ENCODE measurements around the gene HIBCH.

HIBCH gene

GRCh38 chr2:190308031-190308430, 11.6 kb downstream of the HIBCH start:
- Histone ChIP-seq H2BK120ac (ENCODE audit: low read depth, low read length) (no peak overlapping the region), H4K91ac (ENCODE audit: low read depth, low read length, poor library complexity) (no peak overlapping the region), H3K4me1 (ENCODE audit: control insufficient read depth in 2 of 2, insufficient read depth in 1 of 2, low read depth in 1 of 2, low read length in 2 of 2) (no peaks in the 10 kb centered on the region), H3K9me3 (replicated peaks in 1 of 2; ENCODE audit: control insufficient read depth in 2 of 2, insufficient read depth in 1 of 2, low read depth in 1 of 2, low read length in 2 of 2) (no peaks in the 10 kb centered on the region), H2BK15ac (ENCODE audit: low read length) (no peak overlapping the region), H3K79me1 (ENCODE audit: low read depth, low read length) (peaks cover 4% of the 10 kb centered on the region), H4K8ac (ENCODE audit: low read depth, low read length) (no peak overlapping the region), H3K4me3 (ENCODE audit: low read length in 2 of 2) (no peak overlapping the region), H3K27me3 (ENCODE audit: control insufficient read depth in 3 of 3, insufficient read depth in 3 of 3, low read depth in 1 of 3, low read length in 3 of 3) (no peaks in the 10 kb centered on the region), H3K9ac (ENCODE audit: low read depth, low read length, poor library complexity) (no peak overlapping the region), H3K4ac (ENCODE audit: low read length) (no peak overlapping the region), H3K4me2 (ENCODE audit: insufficient read depth, low read length, poor library complexity, severe bottlenecking) (no peak overlapping the region), H2AFZ (ENCODE audit: low read length) (no peak overlapping the region), H3K18ac (ENCODE audit: low read length) (no peak overlapping the region), H2BK12ac (ENCODE audit: low read length) (no peak overlapping the region), H3K36me3 (replicated peaks in 1 of 2; ENCODE audit: control insufficient read depth in 2 of 2, insufficient read depth in 2 of 2, low read length in 2 of 2) (peaks cover 6 to 74% of the 10 kb centered on the region in 2 donors), H3K14ac (ENCODE audit: low read length) (no peak overlapping the region), H3K23ac (ENCODE audit: low read depth, low read length, poor library complexity) (no peak overlapping the region), H2AK5ac (ENCODE audit: low read depth, low read length) (no peak overlapping the region), H2BK5ac (ENCODE audit: low read length) (no peak overlapping the region), H3K27ac (replicated peaks; ENCODE audit: low read length) (no peak overlapping the region)
- WGBS, 2 donors (ENCODE audit: extremely low coverage in 2 of 2, insufficient read length in 2 of 2, insufficient replicate concordance in 1 of 2) = no CpG with 5 or more reads among the region's 1 CpG
- no peak for DNase-seq (ENCODE audit: low spot score)

GRCh38 chr2:190304404-190304803, 15.2 kb downstream of the HIBCH start:
- no peak overlapping the region for H3K4ac ChIP-seq (ENCODE audit: low read length)
- no peak overlapping the region for H2AFZ ChIP-seq (ENCODE audit: low read length)
- no peak overlapping the region for H2BK12ac ChIP-seq (ENCODE audit: low read length)
- H3K9ac ChIP-seq (ENCODE audit: low read depth, low read length, poor library complexity) = no peak overlapping the region
- H3K27me3 ChIP-seq (ENCODE audit: control insufficient read depth in 3 of 3, insufficient read depth in 3 of 3, low read depth in 1 of 3, low read length in 3 of 3) = no peaks in the 10 kb centered on the region
- no peak overlapping the region for H2BK5ac ChIP-seq (ENCODE audit: low read length)
- no peak overlapping the region for H3K27ac ChIP-seq (replicated peaks; ENCODE audit: low read length)
- no peak for DNase-seq (ENCODE audit: low spot score)
- H3K18ac ChIP-seq (ENCODE audit: low read length) = no peak overlapping the region
- no peak overlapping the region for H4K8ac ChIP-seq (ENCODE audit: low read depth, low read length)
- H2BK120ac ChIP-seq (ENCODE audit: low read depth, low read length) = no peak overlapping the region
- H3K36me3 ChIP-seq (replicated peaks in 1 of 2; ENCODE audit: control insufficient read depth in 2 of 2, insufficient read depth in 2 of 2, low read length in 2 of 2) = peaks cover 9 to 73% of the 10 kb centered on the region in 2 donors
- no CpG with 5 or more reads among the region's 5 CpGs for WGBS, 2 donors (ENCODE audit: extremely low coverage in 2 of 2, insufficient read length in 2 of 2, insufficient replicate concordance in 1 of 2)
- H2BK15ac ChIP-seq (ENCODE audit: low read length) = no peak overlapping the region
- H3K23ac ChIP-seq (ENCODE audit: low read depth, low read length, poor library complexity) = no peak overlapping the region
- no peaks in the 10 kb centered on the region for H3K4me1 ChIP-seq (ENCODE audit: control insufficient read depth in 2 of 2, insufficient read depth in 1 of 2, low read depth in 1 of 2, low read length in 2 of 2)
- H2AK5ac ChIP-seq (ENCODE audit: low read depth, low read length) = no peak overlapping the region
- H3K79me1 ChIP-seq (ENCODE audit: low read depth, low read length) = peaks cover 2% of the 10 kb centered on the region
- H3K9me3 ChIP-seq (replicated peaks in 1 of 2; ENCODE audit: control insufficient read depth in 2 of 2, insufficient read depth in 1 of 2, low read depth in 1 of 2, low read length in 2 of 2) = no peaks in the 10 kb centered on the region
- no peak overlapping the region for H4K91ac ChIP-seq (ENCODE audit: low read depth, low read length, poor library complexity)
- H3K4me2 ChIP-seq (ENCODE audit: insufficient read depth, low read length, poor library complexity, severe bottlenecking) = no peak overlapping the region
- no peak overlapping the region for H3K4me3 ChIP-seq (ENCODE audit: low read length in 2 of 2)
- H3K14ac ChIP-seq (ENCODE audit: low read length) = no peak overlapping the region

GRCh38 chr2:190303647-190304046, 16.0 kb downstream of the HIBCH start:
- H4K8ac ChIP-seq (ENCODE audit: low read depth, low read length) = no peak overlapping the region
- no peak overlapping the region for H3K27ac ChIP-seq (replicated peaks; ENCODE audit: low read length)
- H3K4ac ChIP-seq (ENCODE audit: low read length) = no peak overlapping the region
- H2AFZ ChIP-seq (ENCODE audit: low read length) = no peak overlapping the region
- H3K9me3 ChIP-seq (replicated peaks in 1 of 2; ENCODE audit: control insufficient read depth in 2 of 2, insufficient read depth in 1 of 2, low read depth in 1 of 2, low read length in 2 of 2) = no peaks in the 10 kb centered on the region
- H2AK5ac ChIP-seq (ENCODE audit: low read depth, low read length) = no peak overlapping the region
- H3K14ac ChIP-seq (ENCODE audit: low read length) = no peak overlapping the region
- no peak overlapping the region for H2BK120ac ChIP-seq (ENCODE audit: low read depth, low read length)
- H3K4me1 ChIP-seq (ENCODE audit: control insufficient read depth in 2 of 2, insufficient read depth in 1 of 2, low read depth in 1 of 2, low read length in 2 of 2) = no peaks in the 10 kb centered on the region
- no peak overlapping the region for H3K9ac ChIP-seq (ENCODE audit: low read depth, low read length, poor library complexity)
- no peak for DNase-seq (ENCODE audit: low spot score)
- no peaks in the 10 kb centered on the region for H3K27me3 ChIP-seq (ENCODE audit: control insufficient read depth in 3 of 3, insufficient read depth in 3 of 3, low read depth in 1 of 3, low read length in 3 of 3)
- no peak overlapping the region for H3K18ac ChIP-seq (ENCODE audit: low read length)
- H3K23ac ChIP-seq (ENCODE audit: low read depth, low read length, poor library complexity) = no peak overlapping the region
- H3K79me1 ChIP-seq (ENCODE audit: low read depth, low read length) = peaks cover 2% of the 10 kb centered on the region
- H2BK5ac ChIP-seq (ENCODE audit: low read length) = no peak overlapping the region
- H3K4me2 ChIP-seq (ENCODE audit: insufficient read depth, low read length, poor library complexity, severe bottlenecking) = no peak overlapping the region
- no peak overlapping the region for H3K4me3 ChIP-seq (ENCODE audit: low read length in 2 of 2)
- H2BK15ac ChIP-seq (ENCODE audit: low read length) = no peak overlapping the region
- H3K36me3 ChIP-seq (replicated peaks in 1 of 2; ENCODE audit: control insufficient read depth in 2 of 2, insufficient read depth in 2 of 2, low read length in 2 of 2) = peaks cover 9 to 66% of the 10 kb centered on the region in 2 donors
- H2BK12ac ChIP-seq (ENCODE audit: low read length) = no peak overlapping the region
- H4K91ac ChIP-seq (ENCODE audit: low read depth, low read length, poor library complexity) = no peak overlapping the region

- Histone ChIP-seq H2BK15ac (ENCODE audit: low read length) (no peak overlapping the region), H3K36me3 (replicated peaks in 1 of 2; ENCODE audit: control insufficient read depth in 2 of 2, insufficient read depth in 2 of 2, low read length in 2 of 2) (peaks cover 7 to 56% of the 10 kb centered on the region in 2 donors), H2BK5ac (ENCODE audit: low read length) (no peak overlapping the region), H3K4me1 (ENCODE audit: control insufficient read depth in 2 of 2, insufficient read depth in 1 of 2, low read depth in 1 of 2, low read length in 2 of 2) (no peaks in the 10 kb centered on the region), H2BK120ac (ENCODE audit: low read depth, low read length) (no peak overlapping the region), H3K23ac (ENCODE audit: low read depth, low read length, poor library complexity) (no peak overlapping the region), H3K4me2 (ENCODE audit: insufficient read depth, low read length, poor library complexity, severe bottlenecking) (no peak overlapping the region), H2BK12ac (ENCODE audit: low read length) (no peak overlapping the region), H3K27ac (replicated peaks; ENCODE audit: low read length) (no peak overlapping the region), H3K4ac (ENCODE audit: low read length) (no peak overlapping the region), H3K9me3 (replicated peaks in 1 of 2; ENCODE audit: control insufficient read depth in 2 of 2, insufficient read depth in 1 of 2, low read depth in 1 of 2, low read length in 2 of 2) (no peaks in the 10 kb centered on the region), H3K27me3 (ENCODE audit: control insufficient read depth in 3 of 3, insufficient read depth in 3 of 3, low read depth in 1 of 3, low read length in 3 of 3) (no peaks in the 10 kb centered on the region), H2AK5ac (ENCODE audit: low read depth, low read length) (no peak overlapping the region), H3K9ac (ENCODE audit: low read depth, low read length, poor library complexity) (no peak overlapping the region), H3K14ac (ENCODE audit: low read length) (no peak overlapping the region), H4K8ac (ENCODE audit: low read depth, low read length) (no peak overlapping the region), H3K4me3 (ENCODE audit: low read length in 2 of 2) (no peak overlapping the region), H2AFZ (ENCODE audit: low read length) (no peak overlapping the region), H3K18ac (ENCODE audit: low read length) (no peak overlapping the region), H4K91ac (ENCODE audit: low read depth, low read length, poor library complexity) (no peak overlapping the region), H3K79me1 (ENCODE audit: low read depth, low read length) (no peaks in the 10 kb centered on the region)
- WGBS, 2 donors (ENCODE audit: extremely low coverage in 2 of 2, insufficient read length in 2 of 2, insufficient replicate concordance in 1 of 2) = no CpG with 5 or more reads among the region's 1 CpG
- DNase-seq (ENCODE audit: low spot score) = no peak
Observed at GRCh38 chr2:190302052-190302451, 17.6 kb downstream of the HIBCH start.

Data from neuronal stem cell (in vitro differentiated cells).